ENCODE results near the gene KRTAP10-8. TPM values are rescaled to one million over a fixed set of nuclear protein-coding genes. Genes with fewer than 3 reads are reported as not detected.

The KRTAP10-8 gene
- total RNA-seq, 1 donor from 2014 or later, result not detected

- no peaks in the 10 kb centered on the region for H3K79me2 ChIP-seq (ENCODE audit: low read depth)
- no peak overlapping the region for H2AFZ ChIP-seq (replicated peaks)
- no peaks in the 10 kb centered on the region for H4K20me1 ChIP-seq (ENCODE audit: low read depth)
- peaks cover 13% of the 10 kb centered on the region for H3K4me1 ChIP-seq
- Mint-ChIP-seq H3K36me3 (no peaks in the 10 kb centered on the region), H3K4me3 (no peak overlapping the region), H3K4me1 (peaks cover 10% of the 10 kb centered on the region), H3K27me3 (ENCODE audit: insufficient read depth, low read depth) (no peaks in the 10 kb centered on the region), H3K9me3 (peaks cover 42% of the 10 kb centered on the region), H3K27ac (no peak overlapping the region)
- H3K27ac ChIP-seq, result no peak overlapping the region
- no peak overlapping the region for H3K4me3 ChIP-seq
- H3K9ac ChIP-seq, result no peak overlapping the region
- TF ChIP-seq, protein P1, sequence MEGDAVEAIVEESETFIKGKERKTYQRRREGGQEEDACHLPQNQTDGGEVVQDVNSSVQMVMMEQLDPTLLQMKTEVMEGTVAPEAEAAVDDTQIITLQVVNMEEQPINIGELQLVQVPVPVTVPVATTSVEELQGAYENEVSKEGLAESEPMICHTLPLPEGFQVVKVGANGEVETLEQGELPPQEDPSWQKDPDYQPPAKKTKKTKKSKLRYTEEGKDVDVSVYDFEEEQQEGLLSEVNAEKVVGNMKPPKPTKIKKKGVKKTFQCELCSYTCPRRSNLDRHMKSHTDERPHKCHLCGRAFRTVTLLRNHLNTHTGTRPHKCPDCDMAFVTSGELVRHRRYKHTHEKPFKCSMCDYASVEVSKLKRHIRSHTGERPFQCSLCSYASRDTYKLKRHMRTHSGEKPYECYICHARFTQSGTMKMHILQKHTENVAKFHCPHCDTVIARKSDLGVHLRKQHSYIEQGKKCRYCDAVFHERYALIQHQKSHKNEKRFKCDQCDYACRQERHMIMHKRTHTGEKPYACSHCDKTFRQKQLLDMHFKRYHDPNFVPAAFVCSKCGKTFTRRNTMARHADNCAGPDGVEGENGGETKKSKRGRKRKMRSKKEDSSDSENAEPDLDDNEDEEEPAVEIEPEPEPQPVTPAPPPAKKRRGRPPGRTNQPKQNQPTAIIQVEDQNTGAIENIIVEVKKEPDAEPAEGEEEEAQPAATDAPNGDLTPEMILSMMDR (IDR thresholded peaks at IDR 0.05), result no peak
- TF ChIP-seq EZH2 (IDR thresholded peaks at IDR 0.05), result no peak
- no peak for TF ChIP-seq EZH2phosphoT487 (IDR thresholded peaks at IDR 0.05)
- peaks cover 10% of the 10 kb centered on the region for H3K9me3 ChIP-seq (ENCODE audit: low read depth)
- H3K27me3 ChIP-seq, result no peaks in the 10 kb centered on the region
- H3K4me2 ChIP-seq, result no peak overlapping the region
- DNase-seq (ENCODE audit: low spot score), result no peak
- peaks cover 14% of the 10 kb centered on the region for H3F3A ChIP-seq (ENCODE audit: low read depth)
- H3K36me3 ChIP-seq, result no peaks in the 10 kb centered on the region
Observed at GRCh38 chr21:44581158-44581557, 30.7 kb upstream of the KRTAP10-8 start.

DNA sequence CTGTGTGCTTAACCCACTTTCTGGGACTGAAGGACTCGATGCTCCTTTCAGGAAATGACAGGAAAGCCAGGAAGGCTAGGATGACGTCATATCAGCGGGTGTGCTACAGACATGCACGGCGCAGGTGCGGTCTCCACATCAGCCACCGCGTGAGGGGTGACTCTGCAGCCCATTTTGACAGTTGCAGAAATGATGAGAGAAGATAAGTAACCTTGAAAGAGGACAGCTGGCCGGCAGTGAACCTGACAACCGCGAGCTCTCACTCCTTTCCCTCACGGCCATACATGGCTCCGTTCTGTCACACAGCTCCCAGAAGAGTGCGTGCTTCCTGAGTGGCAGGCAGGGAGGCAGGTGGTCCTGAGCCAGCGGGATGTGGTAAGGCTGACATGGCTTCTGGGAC lies 29.8 kb upstream of the KRTAP10-8 start:
- Histone ChIP-seq H3K79me2 (ENCODE audit: low read depth) (no peaks in the 10 kb centered on the region), H3K4me2 (no peak overlapping the region), H4K20me1 (ENCODE audit: low read depth) (no peaks in the 10 kb centered on the region), H3K36me3 (no peaks in the 10 kb centered on the region), H2AFZ (replicated peaks) (no peak overlapping the region), H3F3A (ENCODE audit: low read depth) (peaks cover 14% of the 10 kb centered on the region), H3K27ac (no peak overlapping the region), H3K4me3 (no peak overlapping the region), H3K27me3 (no peaks in the 10 kb centered on the region), H3K4me1 (peaks cover 13% of the 10 kb centered on the region), H3K9ac (no peak overlapping the region), H3K9me3 (ENCODE audit: low read depth) (peaks cover 7% of the 10 kb centered on the region)
- no peak for DNase-seq (ENCODE audit: low spot score)
- Mint-ChIP-seq H3K27me3 (ENCODE audit: insufficient read depth, low read depth) (peaks cover 2% of the 10 kb centered on the region), H3K27ac (peak overlapping the region; percentile 36), H3K4me1 (peaks cover 10% of the 10 kb centered on the region), H3K4me3 (no peak overlapping the region), H3K9me3 (peaks cover 37% of the 10 kb centered on the region), H3K36me3 (no peaks in the 10 kb centered on the region)
- TF ChIP-seq EZH2phosphoT487 (IDR thresholded peaks at IDR 0.05) (no peak), EZH2 (IDR thresholded peaks at IDR 0.05) (no peak)
- TF ChIP-seq, protein P1 (IDR thresholded peaks at IDR 0.05), result no peak

GRCh38 chr21:44583089-44583799 lies 28.6 kb upstream of the KRTAP10-8 start:
- Histone ChIP-seq H4K20me1 (ENCODE audit: low read depth) (no peaks in the 10 kb centered on the region), H3K4me2 (peak overlapping the region; percentile 37), H3K79me2 (ENCODE audit: low read depth) (no peaks in the 10 kb centered on the region), H3K27me3 (no peaks in the 10 kb centered on the region), H3K4me1 (peaks cover 13% of the 10 kb centered on the region), H3K9ac (no peak overlapping the region), H3K27ac (no peak overlapping the region), H3K9me3 (ENCODE audit: low read depth) (peaks cover 6% of the 10 kb centered on the region), H3K36me3 (no peaks in the 10 kb centered on the region), H3F3A (ENCODE audit: low read depth) (peaks cover 14% of the 10 kb centered on the region), H3K4me3 (no peak overlapping the region), H2AFZ (replicated peaks) (peak overlapping the region; percentile 19)
- TF ChIP-seq, protein P1 (IDR thresholded peaks at IDR 0.05), result no peak
- no peak for TF ChIP-seq EZH2 (IDR thresholded peaks at IDR 0.05)
- TF ChIP-seq EZH2phosphoT487 (IDR thresholded peaks at IDR 0.05), result no peak
- Mint-ChIP-seq H3K9me3 (peaks cover 29% of the 10 kb centered on the region), H3K36me3 (no peaks in the 10 kb centered on the region), H3K27ac (no peak overlapping the region), H3K27me3 (ENCODE audit: insufficient read depth, low read depth) (peaks cover 2% of the 10 kb centered on the region), H3K4me1 (peaks cover 10% of the 10 kb centered on the region), H3K4me3 (peak overlapping the region; percentile 54)
- DNase-seq (ENCODE audit: low spot score), result peak; percentile 65
